SKM-1 (cell line): ENCODE results near the gene PRTG.
"Not testable (repeated sequence)": the region's sequence is repeated elsewhere in the genome, so short reads cannot be mapped to it uniquely, and the experiment has no call there.

Source experiments
- DNase-seq: peaks from one replicate; lab custom pipeline; 2025; ENCODE audit not compliant: unreplicated experiment; lab: John Stamatoyannopoulos, UW

The PRTG gene

DNA sequence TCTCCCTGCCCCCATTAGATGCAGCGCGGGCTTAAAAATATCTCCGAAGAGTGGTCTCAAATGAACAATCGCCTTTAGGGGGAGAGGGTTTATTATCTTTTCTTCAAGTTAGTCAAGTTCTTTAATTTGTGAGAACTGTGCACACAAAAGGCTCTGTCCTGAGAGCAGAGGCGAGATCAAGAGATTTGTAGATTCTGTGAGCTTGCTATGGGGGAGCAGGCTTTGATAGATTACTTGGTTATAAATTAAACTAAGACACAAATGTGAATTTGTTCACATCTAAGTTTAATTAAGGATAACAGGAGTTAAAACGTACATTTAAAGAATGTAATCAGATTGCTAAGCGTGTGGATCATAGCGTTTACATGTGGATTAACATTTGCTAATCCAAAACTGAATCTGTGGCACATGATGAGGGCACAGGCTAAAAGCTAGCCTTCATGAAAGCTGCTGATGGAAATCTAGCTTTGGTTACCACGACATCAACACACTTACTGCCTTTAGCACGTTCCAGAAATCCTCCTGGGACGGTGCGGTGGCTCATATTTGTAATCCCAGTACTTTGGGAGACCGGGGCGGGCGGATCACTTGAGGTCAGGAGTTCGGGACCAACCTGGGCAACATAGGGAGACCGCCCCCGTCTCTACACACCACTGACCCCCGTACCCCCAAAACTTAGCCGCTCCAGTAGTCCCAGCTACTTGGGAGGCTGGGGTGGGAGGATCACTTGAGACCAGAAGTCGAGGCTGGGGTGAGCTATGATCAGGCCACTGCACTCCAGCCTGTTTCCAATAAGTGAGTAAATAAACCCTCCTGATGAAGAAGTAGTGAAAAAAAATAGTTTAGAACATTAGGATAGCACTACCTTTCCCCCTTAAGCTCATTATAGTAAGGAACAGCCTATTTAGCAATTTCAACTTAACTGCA is 1.0 kb upstream of the PRTG start:
- DNase-seq: no peak

DNA sequence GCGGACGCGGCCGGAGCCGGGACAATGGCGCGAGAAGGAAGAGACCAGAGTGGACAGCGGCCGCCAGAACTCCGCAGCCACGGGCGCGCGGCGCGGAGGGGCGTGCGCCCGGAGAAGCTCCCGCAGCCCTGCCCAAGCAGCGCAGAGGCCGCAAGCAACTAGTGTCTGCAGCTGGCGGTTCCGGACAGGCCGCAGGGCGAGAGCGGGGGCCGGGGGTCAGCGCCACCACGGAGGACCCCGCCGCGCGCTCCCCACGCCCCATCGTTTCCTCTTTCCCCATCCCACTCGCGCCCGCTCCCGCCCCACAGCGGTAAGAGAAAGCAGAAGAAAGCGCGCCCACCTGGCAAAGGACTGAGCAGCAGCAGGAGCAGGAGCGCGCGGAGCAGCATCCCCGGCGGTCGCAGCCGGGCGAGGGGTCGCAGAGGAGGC is 440 bp downstream of the PRTG start:
- no peak for DNase-seq

- no peak for DNase-seq
These were observed 987 bp downstream of the PRTG start for GRCh38 chr15:55741833-55742497.

DNA sequence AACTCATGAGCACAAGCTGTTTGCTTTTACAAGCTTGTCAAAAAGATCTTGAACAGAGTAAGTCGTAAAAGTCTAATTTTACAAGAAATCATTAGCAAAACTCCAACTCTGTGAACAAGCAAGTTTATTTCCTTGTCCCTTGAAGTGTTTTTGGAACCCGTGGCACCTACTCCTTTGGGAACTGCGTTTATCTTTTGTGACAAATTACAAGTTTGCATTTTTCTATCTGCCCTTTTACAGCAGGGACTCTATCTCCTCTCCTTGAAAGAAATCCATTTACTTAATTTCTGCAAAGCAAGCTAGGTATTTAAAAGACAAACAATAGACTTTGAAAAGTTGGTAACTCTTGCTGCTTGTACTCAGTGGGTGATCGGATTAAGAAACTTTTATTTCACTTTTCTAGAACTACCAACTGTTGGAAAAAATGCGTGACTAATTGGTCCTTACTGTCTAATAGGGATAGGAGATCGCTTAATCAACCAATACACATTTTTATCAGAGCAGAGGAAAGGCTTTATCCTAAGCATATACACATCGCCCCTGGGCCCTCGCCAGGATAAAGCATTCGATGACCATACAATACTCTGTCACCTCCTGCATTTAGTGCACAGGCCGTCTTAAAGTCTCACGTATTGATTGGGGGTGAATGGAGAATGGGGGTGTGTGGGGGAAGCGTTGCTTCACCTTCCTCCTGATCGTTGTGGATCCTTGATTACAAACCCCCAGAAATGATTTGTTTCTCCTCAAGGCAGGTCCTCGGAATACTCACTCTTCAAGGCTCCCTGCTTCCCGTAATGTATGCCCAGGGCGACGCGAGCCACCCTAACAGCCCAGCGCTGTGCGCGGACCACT is 1.7 kb downstream of the PRTG start:
- no peak for DNase-seq

DNA sequence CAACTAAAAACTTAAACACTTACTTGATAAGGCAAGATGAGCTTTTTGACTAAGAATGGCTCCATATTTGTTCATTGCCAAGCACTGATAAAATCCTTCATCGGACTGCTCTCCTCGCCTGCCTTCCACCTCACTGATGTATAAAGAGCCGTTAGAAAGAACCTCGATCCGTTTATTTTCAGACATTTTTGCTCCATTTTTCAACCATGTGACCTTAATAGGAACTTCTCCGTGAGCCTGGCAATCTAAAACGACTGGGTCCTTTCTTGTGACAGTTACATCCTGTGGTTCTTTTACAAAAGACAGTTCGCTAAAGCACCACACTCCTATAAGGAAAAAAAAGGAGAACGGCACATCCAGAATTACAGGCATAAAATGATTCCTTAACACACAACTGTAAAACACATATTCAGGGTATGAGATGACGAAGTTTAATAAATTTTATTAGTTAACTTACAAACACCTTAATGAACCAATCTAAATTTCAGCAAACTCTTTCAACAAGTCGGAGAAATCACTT is 2.5 kb downstream of the PRTG start:
- DNase-seq: no peak

- no peak for DNase-seq
These were observed 3.3 kb downstream of the PRTG start for GRCh38 chr15:55739641-55740040.

GRCh38 chr15:55738715-55739114 is 4.2 kb downstream of the PRTG start:
- DNase-seq: no peak

DNA sequence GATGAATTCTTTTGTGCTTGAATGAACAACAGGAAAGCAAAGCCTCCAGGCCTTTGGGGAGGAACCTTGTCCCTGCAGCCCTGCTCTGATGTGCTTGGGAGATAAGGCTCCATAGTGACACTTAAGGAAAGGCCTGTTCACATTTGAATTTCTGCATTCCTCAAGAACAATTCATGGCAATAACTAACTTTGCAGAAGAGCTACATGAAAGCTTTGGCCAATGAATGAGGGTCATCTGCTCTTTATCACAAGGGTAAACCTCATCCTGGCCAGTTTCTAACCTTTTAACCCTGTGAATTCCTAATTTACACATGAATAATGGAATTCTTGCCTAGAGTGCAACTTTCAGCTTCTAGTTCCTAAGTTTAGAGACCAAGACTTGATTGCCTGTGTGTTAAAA is 5.6 kb downstream of the PRTG start:
- no peak for DNase-seq

GRCh38 chr15:55736756-55737155 is 6.2 kb downstream of the PRTG start:
- no peak for DNase-seq

- DNase-seq: no peak
These were observed 8.3 kb downstream of the PRTG start for GRCh38 chr15:55734641-55735040.

DNA sequence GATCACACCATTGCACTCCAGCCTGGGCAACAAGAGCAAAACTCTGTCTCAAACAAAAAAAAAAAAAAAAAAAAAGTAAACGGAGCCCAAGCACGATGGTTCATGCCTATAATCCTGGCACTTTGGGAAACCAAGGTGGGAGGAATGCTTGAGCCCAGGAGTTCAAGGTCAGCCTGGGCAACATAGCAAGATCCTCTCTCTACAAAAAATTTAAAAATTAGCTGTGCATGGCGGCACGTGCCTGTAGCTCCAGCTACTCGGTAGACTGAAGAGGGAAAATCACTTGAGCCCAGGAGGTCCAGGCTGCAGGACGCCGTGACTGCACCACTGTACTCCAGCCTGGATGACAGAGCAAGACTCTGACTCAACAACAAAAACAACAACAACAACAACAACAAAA is 9.5 kb downstream of the PRTG start:
- not testable (repeated sequence) for DNase-seq

GRCh38 chr15:55721554-55722185 is 21.3 kb downstream of the PRTG start:
- no peak for DNase-seq

DNA sequence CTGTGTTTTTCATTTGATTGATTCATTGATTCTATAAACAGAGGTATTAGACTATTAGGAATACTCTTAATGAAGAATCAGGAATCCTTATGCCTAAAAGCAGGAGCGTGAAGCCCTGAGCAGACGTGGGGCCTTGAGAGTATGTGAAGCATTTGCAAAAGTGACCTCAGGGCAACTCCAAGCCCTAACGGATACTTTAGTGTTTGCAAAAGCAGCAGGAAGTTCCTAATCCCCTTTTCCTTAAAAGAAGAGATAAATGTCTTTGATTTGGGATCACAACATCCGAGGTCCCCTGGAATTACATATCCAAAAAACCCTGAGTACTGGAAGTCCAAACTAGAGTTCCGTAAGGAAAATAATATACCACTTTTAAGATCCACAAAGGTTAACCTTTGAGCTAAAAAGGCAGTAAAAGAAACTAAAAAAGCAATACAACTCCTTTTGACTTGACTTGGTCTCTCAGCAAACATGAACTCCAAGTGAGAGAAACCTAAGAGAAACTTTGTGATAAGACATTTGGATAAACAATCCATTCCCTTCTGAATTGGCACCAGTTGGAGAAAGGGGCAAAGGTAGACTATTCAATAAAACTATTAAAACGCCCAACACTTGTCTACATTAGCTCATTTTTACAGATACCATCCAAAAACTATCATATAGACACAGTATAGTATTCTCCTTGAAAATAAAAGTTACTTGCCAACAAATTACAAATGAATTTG is 27.4 kb downstream of the PRTG start:
- DNase-seq: no peak

DNA sequence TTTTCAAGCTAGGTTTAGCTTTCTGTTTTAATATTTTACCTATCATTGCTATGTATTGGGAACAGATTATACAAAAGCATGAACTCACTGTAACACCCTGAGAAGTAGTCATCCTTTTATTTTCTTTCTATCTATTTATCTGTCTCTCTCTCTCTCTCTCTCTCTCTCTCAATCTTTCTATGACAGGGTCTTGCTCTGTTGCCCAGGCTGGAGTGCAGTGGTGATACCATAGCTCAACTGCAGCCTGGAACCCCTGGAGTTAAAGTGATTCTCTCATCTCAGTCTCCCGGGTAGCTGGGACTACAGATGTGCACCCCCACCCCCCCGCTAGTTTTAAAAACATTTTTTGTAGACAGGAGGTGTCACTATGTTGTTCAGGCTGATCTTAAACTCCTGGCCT is 28.9 kb downstream of the PRTG start:
- no peak for DNase-seq

DNA sequence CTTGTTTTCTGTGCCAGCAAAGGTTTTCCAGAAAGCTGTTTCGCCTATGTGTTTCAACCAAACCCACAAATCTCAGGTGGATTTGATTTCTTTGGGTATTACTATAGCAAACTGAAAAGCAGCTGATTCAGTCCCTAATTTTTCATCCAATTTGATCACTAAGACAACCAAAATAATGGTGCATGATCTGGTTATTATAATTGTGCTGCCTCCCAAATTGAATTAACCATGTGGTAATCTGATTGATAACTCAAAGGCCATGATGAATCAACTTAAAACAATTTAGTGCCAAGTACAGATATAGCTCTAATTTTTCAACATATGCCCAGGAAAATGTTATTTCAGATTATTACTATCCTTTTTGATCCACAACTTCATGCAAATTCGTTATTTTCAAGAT is 30.6 kb downstream of the PRTG start:
- DNase-seq: no peak

DNA sequence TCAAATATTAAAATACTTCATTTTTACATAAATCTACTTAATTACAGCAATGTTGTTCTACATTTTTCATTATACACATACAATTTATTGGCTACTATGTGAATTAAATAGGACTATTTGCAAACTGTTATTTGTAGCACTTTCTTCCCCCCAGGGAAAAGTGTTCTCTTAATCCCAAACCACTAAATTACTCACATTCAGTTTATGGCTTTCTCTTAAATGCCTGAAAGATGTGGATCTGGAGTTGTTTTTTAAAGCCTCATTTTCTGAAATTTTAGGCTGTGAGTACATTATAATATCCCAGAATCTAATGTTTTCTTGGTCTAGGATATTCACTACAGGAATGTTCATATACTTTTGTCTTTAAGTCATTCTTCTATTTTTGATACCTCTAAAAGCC is 32.7 kb downstream of the PRTG start:
- no peak for DNase-seq

DNA sequence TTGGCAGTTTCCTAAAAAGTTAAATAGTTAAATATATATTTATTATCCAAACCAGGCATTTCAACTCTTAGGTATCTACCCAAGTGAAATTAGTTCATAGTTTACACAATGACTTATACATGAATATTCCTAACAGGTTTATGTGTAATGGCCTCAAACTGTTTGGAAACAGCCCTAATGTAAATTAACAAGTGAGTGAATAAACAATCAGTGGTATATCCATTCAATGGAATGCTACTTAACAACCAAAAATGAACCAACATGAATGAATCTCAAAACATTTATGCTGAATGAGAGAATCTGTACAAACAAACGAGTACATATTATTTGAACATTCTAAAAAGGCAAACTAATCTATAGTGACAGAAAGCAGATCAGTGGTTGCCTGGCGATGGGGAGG is 33.5 kb downstream of the PRTG start:
- no peak for DNase-seq

- no peak for DNase-seq
These were observed 34.2 kb downstream of the PRTG start for GRCh38 chr15:55708720-55709119.

DNA sequence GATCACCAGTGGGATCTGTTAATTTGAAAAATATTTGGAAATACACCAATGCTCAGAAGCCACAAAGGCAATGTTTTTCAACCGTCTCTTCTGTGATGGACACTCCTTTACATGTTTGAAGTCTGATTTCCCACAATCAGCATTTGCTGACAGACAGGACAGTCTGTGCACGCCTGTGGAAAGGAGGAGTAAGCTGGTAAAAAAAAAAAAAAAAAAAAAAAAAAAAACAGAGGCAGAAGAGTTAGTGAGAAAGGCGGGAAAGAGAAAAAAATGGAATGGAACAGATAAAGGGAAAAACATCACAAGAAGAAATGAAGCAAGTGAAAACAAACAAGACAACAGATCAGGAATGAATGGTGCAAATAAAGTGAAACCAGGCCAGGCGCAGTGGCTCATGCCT is 35.0 kb downstream of the PRTG start:
- no peak for DNase-seq

- no peak for DNase-seq
These were observed 35.4 kb downstream of the PRTG start for GRCh38 chr15:55707518-55707917.
